HG03025 (cell line): ENCODE results near the gene PRDM1.

ENCODE experiments used
- ATAC-seq: cut with Tn5 transposase; IDR thresholded peaks from one replicate; pipeline ENCODE4 v1.9.1; 2021; ENCODE audit warnings: mild to moderate bottlenecking, moderate library complexity; ENCODE audit not compliant: unreplicated experiment, low FRiP score

PRDM1 gene

DNA sequence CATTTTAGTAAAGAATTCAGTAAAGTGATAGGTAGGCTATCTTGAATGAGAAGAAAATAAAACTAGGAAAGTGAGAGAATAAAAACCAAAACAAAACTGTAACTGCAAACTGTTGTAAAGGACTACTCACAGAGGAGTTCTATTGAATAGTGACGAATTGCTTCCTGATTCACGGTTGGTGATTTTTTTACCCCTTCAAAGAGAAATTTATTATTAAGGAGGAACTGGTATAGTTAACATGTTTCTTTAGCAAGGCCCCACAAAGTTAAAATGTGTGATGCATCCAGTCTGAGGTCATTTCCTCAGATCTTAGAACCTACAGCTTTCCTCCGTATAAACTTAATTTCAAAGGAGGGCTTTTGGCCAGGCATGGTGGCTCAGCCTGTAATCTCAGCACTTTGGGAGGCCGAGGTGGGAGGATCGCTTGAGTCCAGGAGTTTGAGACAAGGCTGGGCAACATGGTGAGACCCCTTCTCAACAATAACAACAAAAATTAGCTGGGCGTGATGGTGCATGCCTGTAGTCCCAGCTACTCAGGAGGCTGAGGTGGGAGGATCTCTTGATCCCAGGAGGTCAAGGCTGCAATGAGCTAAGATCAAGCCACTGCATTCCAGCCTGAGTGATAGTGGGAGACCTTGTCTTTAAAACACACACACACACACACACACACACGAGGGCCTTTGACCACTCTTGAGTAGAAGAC, 8.3 kb downstream of the PRDM1 start:
- ATAC-seq, result no peak

DNA sequence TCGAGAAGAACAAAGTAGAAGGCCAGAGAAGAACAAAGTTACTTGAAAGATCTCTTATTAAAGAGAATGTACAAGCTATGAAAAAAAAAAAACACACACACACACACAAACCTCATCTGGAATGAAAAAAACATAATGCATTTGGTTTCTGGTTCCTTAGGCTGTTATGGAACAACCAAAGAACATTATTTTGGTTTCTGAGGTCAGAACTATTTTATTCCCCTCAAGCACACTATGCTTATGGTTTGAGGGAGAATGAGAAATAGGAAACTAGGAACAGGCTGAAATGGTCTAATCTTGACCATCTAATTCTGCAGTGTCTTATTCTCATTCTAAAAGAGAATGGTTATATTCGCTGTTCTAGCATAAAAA, 8.8 kb downstream of the PRDM1 start:
- ATAC-seq, result no peak

DNA sequence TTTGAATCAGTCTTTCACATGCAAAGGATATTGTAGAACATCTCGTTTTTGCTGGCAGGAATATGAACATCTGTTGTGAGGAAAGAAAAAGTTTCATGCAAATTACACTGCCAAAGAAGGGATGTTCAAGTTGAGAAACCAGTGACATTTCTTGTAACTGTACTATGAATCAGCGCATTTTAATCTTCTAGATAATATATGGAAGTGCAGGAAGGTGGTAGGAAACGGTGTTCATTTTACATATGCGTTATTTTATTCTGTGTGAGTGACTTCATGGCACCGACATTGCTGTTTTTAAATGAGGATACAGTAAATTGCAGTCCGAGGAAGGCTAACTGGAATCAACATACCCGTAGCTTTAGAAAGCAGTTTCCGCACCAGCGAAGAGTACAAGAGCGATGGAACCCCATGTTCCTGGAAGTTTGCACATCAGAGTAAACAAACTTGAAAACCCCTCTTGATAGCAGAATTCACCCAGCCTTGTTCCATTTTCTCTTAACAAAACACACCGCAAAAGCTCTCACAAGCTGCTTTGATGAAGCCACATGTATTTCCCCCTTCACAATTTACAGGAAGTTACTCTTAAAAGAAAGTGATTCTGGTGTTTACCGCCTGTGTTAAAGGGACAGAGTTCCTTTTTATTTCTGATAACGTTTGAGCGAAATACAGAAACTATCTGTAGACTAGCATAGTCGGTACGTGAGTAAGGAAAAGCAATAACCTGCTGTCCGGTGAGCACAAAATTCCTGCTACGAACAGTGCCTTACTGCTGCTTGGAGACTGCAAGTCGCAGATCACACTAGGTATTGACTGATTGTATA, 11.5 kb downstream of the PRDM1 start:
- no peak for ATAC-seq

DNA sequence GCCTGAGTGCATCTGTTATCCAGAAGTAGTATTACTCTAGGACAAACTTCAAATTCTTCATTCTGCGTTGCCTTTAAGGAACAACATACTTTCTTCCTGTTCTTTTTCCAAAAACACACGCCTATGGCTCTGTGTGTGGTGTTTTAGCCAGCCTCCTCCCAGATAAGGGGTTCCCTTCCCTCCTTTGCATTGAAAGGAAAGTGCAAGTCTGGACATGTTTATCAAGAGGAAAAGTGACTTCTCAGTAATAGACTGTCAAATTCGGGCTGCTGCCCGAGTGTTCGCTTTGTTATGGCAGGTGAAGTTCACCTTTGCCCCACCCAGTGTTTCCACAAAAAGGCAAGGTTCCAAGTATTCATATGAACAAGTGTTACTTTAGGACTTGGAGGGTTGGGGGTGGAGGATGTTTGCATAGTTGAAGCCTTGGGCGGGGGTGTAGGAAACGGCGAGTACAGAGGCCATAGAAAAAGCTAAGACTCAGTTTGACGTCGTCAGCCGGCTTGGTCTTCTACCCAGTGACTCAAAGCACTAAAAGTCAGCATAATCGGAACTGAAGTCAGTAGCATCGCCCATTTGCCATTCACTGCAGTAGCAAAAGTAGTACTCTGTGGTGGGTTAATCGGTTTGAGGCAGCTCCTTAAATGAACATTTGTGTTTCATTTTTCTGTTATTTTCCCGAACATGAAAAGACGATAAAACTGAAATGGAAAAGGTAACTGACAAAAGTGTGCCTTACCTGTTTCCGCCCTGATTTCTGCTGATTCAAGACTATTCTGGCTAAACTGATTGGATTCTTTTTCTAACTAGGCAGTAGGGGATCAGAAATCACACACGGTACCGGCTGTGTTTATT, 12.5 kb downstream of the PRDM1 start:
- ATAC-seq, result peak; percentile 34

DNA sequence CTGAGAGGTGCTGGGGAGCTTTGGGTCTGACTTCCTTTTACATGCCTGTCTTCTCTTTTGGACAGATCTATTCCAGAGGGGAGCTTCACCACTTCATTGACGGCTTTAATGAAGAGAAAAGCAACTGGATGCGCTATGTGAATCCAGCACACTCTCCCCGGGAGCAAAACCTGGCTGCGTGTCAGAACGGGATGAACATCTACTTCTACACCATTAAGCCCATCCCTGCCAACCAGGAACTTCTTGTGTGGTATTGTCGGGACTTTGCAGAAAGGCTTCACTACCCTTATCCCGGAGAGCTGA, 13.1 kb downstream of the PRDM1 start:
- no peak for ATAC-seq

DNA sequence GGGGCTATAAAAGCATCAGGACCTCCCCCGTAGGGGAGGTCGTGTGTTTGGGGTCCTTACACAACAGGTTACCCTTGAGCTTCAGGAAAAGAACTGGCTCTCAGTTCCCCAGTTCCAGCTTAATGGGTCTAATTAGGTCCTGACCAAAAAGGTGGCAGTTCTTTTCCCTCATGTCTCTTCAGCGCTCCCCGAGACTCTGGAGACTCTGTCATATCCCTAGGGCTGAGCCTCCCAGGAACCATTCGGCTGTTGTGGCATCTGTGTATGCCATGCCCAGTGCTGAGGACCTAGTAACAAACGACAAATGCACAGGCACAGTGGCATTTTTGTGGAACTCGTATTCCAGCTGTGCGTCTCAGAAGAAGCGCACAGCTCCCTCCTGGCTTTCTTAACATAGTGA, 14.6 kb downstream of the PRDM1 start:
- no peak for ATAC-seq

DNA sequence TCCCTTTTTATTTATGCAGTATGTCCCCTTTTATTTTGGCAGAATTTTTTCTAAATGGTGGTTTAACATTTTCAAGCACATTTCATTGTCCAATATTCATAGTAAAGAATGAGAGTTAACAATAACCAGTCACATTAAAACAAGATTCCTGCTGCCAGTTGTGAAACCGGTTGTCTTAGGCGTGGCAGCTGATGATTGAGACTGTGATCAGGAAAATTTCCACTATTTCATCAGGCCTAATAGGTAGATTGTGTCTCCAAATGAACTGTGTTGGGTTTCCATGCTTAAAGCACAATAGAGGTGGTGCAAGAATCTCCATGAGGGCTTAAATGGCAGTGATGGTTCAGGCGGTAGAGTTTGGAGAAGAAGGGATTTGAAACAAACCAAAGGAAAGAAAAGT, 15.3 kb downstream of the PRDM1 start:
- ATAC-seq, result no peak

DNA sequence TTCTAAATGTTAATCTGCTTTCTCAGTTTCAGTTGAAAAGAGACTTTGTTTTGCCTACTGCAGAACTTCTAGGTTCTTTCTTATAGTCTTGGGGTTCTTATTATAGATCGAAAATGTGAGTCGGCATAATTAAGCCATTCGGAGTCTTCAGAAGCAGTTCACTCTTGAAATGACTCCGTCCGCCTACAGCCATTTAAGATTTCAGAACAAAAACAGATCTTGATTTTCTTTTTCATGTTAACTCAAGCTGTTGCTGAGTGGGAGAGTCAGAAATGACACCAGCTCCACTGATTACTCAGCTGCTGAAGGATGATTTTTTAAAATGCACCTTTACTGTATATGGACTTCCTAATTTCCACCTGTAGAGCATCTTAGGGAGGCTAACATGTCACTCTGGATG, 15.9 kb downstream of the PRDM1 start:
- peak; percentile 63 for ATAC-seq

DNA sequence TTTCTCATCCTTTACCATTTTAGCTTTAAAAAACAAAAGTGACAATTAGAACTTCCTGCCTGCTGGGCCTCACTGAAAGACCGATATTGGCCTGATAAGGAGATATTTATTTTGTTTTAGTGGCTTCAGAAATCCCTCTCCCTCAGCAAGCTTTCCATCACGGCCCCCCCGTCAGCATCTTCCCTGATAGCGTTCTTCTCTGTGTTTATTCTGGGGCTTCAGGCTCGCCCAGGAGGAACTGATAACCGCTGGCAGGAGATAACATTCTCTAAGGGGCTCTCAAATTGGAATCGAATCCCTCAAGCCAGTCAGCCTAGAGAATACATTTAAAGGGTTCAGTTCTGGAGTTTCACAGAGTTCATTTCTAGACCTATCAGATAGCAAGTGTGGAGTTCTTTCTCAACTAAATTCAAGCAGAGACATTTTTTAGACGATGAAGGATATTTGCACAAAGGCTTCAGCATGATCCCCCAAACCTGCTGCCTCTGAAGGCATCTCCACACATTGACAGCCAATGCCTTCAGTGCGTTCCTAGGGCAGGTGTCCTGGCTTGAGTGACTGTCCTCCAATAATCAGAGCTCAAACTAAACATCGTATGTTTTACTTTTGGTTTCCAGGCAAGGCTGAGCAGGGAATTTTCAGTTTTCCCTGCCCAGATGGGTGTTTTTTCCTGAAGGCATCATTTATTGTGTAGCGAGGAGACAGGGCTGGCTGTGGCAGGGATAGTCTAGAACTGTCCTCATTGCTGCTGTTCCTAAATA, 17.0 kb downstream of the PRDM1 start:
- ATAC-seq, result no peak

DNA sequence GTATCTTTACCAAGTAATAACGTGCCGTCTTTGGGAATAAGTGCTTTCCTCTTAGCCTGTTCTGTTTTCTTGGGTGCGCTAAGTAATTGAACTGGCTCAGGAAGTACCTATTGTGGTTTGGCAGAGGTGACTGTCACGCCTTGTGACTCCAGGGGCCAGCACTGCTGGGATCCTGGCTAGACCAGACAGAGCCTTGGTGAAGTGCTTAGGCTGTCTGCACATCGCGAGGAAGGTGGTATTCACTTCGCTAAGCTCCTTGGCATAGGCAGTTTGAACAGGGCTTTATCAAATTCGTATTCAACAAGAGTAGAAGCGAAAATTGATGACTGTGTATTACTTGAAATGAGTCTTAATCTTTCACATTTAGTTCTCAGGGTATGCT, 17.6 kb downstream of the PRDM1 start:
- no peak for ATAC-seq

DNA sequence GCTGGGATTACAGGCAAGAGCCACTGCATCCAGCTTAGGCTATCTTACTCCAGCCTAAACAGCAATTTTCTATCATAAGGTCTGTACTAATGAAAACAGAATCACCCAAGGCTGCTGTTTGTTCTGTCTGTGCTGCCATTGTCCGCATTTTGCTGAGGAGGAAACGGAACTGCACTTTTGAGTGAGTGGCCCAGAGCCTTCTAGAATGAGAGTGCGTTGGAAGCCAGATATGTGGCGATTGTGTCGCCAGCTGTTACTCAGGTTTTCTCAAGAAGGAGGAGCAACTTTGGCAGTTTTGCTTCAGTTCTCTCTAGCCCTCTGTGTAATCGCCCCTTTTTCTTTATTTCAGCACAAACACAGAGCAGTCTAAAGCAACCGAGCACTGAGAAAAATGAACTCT, 18.3 kb downstream of the PRDM1 start:
- ATAC-seq, result no peak

DNA sequence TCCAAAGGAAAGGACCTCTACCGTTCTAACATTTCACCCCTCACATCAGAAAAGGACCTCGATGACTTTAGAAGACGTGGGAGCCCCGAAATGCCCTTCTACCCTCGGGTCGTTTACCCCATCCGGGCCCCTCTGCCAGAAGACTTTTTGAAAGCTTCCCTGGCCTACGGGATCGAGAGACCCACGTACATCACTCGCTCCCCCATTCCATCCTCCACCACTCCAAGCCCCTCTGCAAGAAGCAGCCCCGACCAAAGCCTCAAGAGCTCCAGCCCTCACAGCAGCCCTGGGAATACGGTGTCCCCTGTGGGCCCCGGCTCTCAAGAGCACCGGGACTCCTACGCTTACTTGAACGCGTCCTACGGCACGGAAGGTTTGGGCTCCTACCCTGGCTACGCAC, 18.8 kb downstream of the PRDM1 start:
- no peak for ATAC-seq

DNA sequence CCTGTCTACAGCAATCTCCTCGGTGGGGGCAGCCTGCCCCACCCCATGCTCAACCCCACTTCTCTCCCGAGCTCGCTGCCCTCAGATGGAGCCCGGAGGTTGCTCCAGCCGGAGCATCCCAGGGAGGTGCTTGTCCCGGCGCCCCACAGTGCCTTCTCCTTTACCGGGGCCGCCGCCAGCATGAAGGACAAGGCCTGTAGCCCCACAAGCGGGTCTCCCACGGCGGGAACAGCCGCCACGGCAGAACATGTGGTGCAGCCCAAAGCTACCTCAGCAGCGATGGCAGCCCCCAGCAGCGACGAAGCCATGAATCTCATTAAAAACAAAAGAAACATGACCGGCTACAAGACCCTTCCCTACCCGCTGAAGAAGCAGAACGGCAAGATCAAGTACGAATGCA, 19.4 kb downstream of the PRDM1 start:
- ATAC-seq, result no peak

DNA sequence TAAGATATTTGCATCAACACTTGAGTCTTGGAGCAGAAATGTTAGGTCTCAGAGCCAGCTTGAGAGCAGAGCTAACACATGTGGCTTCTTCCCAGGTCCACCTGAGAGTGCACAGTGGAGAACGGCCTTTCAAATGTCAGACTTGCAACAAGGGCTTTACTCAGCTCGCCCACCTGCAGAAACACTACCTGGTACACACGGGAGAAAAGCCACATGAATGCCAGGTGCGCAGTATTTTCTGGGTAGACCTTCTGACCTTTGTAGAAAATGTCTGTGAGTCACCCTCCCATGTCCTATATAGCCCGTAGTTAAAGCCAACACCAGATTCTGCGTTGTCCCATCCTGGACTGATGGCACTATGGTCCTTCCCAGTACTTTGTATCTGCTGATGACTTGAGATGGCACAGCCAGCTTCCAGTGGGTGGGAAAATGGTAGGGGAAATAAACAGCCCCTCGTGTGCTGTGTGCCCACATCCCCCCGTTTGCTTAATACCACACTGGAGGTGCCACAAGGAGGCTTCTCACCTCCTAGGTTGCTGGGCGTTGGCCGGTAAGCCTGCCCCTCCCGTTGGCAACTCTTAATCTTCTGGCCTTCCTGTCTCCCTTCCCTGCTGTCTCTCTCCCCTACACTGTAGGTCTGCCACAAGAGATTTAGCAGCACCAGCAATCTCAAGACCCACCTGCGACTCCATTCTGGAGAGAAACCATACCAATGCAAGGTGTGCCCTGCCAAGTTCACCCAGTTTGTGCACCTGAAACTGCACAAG, 20.3 kb downstream of the PRDM1 start:
- ATAC-seq, result no peak

DNA sequence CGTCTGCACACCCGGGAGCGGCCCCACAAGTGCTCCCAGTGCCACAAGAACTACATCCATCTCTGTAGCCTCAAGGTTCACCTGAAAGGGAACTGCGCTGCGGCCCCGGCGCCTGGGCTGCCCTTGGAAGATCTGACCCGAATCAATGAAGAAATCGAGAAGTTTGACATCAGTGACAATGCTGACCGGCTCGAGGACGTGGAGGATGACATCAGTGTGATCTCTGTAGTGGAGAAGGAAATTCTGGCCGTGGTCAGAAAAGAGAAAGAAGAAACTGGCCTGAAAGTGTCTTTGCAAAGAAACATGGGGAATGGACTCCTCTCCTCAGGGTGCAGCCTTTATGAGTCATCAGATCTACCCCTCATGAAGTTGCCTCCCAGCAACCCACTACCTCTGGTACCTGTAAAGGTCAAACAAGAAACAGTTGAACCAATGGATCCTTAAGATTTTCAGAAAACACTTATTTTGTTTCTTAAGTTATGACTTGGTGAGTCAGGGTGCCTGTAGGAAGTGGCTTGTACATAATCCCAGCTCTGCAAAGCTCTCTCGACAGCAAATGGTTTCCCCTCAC, 21.0 kb downstream of the PRDM1 start:
- no peak for ATAC-seq

DNA sequence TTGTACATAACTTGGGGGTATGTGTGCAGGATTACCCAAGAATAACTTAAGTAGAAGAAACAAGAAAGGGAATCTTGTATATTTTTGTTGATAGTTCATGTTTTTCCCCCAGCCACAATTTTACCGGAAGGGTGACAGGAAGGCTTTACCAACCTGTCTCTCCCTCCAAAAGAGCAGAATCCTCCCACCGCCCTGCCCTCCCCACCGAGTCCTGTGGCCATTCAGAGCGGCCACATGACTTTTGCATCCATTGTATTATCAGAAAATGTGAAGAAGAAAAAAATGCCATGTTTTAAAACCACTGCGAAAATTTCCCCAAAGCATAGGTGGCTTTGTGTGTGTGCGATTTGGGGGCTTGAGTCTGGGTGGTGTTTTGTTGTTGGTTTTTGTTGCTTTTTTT, 22.0 kb downstream of the PRDM1 start:
- no peak for ATAC-seq

DNA sequence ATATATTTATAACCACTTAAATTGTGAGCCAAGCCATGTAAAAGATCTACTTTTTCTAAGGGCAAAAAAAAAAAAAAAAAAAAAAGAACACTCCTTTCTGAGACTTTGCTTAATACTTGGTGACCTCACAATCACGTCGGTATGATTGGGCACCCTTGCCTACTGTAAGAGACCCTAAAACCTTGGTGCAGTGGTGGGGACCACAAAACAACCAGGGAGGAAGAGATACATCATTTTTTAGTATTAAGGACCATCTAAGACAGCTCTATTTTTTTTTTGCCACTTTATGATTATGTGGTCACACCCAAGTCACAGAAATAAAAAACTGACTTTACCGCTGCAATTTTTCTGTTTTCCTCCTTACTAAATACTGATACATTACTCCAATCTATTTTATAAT, 22.9 kb downstream of the PRDM1 start:
- ATAC-seq, result no peak

DNA sequence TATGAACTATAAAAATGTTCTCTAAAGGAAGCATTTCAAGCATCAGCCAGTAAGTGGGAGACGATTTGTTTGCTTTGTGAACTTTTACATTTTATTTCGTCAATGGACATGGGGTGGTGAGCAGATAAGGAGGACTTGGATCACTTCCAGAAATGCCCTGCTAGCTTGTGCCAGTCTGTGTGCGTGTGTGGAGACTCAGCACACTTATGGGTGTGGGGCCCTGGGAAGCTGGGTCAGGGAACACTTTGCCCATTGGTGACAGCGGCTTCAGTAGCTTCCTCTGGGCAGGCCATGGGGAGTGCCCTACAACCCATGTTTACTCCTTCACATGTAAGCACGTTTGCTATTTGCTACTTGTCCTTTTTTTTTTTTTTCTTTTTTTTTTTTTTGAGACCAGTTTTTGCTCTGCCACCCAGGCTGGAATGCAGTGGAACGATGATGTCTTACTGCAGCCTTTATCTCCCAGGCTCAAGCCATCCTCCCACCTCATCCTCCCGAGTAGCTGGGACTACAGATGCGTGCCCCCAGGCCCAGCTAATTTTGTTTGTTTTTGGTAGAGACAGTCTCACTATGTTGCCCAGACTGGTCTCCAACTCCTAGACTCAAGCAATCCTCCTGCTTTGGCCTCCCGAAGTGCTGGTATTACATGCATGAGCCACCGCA, 24.2 kb downstream of the PRDM1 start:
- no peak for ATAC-seq

DNA sequence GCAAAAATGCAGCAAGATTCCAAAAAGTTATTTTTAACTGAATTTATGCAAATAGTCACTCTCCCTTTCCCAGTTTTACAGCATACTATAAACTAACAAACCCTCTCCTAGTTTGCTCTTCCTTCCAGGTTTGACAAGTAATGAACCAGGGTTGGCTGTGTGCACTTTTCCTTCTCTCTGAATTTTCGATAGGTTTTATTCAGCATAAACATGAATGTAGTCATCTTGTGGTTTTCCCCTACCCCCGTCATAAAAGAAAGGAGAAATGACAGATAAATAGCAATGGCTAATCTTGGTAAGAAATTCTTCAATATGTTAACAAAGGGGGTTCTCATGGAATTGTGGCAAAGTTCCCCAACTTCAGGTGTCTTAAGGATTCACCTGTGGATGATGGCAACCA, 26.3 kb downstream of the PRDM1 start:
- no peak for ATAC-seq
